ENCODE data around the gene HOXD10.

DNA sequence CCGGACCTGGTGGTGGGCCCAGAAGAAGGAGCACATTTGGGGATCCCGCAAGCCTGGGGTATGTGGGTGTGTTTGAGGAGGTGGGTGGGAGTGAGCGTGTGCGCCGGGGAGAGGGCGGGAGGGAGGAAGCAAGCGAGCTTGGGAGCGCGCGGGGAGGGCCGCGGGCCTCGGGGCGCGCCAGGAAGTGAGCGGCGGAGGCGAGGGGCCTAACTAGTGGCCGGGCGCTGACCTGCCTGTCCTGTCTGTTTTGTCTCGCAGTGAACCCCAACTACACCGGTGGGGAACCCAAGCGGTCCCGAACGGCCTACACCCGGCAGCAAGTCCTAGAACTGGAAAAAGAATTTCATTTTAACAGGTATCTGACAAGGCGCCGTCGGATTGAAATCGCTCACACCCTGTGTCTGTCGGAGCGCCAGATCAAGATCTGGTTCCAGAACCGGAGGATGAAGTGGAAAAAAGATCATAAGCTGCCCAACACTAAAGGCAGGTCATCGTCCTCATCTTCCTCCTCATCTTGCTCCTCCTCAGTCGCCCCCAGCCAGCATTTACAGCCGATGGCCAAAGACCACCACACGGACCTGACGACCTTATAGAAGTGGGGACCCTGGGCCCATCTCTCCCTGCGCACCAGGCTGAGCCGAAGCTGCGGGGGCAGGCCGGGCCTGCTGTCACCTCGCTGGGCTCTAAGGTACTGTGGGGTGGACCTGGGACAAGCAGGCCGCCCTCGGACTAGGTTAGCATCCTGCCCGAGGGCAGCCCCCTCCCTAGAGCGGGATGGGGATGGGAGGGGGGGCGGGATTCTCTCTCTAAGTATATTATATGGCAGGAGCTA is 36.0 kb downstream of the HOXD10 start:
- TF ChIP-seq, protein P1, sequence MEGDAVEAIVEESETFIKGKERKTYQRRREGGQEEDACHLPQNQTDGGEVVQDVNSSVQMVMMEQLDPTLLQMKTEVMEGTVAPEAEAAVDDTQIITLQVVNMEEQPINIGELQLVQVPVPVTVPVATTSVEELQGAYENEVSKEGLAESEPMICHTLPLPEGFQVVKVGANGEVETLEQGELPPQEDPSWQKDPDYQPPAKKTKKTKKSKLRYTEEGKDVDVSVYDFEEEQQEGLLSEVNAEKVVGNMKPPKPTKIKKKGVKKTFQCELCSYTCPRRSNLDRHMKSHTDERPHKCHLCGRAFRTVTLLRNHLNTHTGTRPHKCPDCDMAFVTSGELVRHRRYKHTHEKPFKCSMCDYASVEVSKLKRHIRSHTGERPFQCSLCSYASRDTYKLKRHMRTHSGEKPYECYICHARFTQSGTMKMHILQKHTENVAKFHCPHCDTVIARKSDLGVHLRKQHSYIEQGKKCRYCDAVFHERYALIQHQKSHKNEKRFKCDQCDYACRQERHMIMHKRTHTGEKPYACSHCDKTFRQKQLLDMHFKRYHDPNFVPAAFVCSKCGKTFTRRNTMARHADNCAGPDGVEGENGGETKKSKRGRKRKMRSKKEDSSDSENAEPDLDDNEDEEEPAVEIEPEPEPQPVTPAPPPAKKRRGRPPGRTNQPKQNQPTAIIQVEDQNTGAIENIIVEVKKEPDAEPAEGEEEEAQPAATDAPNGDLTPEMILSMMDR (conservative IDR thresholded peaks at IDR 0.05 in 1 of 2, IDR thresholded peaks at IDR 0.05 in 1 of 2; ENCODE audit: extremely low read depth in 1 of 2, insufficient read depth in 1 of 2, low read depth in 1 of 2, low read length in 2 of 2) = no peak
- peak; percentile 32 for TF ChIP-seq EZH2 (IDR thresholded peaks at IDR 0.05; ENCODE audit: borderline replicate concordance, low read length)

All from mammary epithelial cell (primary cell).